Right atrium auricular region (tissue), 2 donors: Measurements from ENCODE around the gene IRF7. TPM values are rescaled to one million over a fixed set of nuclear protein-coding genes. Genes with fewer than 3 reads are reported as not detected.

Source experiments
- DNase-seq: peaks from one replicate; pipeline ENCODE4 v3.0.0-alpha.2; 2019; ENCODE audit warnings: low spot score
- H3K27ac ChIP-seq, 2 donors: fragments of 200-600 bp; sonication (generic); 1 replicate in 1 of 2; 2 replicates in 1 of 2; pipeline ENCODE4 v1.5.1; 2016 to 2019
- H3K27me3 ChIP-seq, 2 donors: fragments of 200-600 bp; sonication (generic); one replicate each; pipeline versions ENCODE4 v1.5.1 to v1.6.0; 2017 to 2019
- H3K36me3 ChIP-seq: fragments of 200-600 bp; sonication (generic); one replicate; pipeline ENCODE4 v1.5.1; 2016
- H3K4me1 ChIP-seq, 2 donors: fragments of 200-600 bp; sonication (generic); one replicate each; pipeline versions ENCODE4 v1.5.1 to v1.6.0; 2017 to 2019
- H3K4me3 ChIP-seq, 2 donors: fragments of 200-600 bp; sonication (generic); 1 replicate in 1 of 2; 2 replicates in 1 of 2; pipeline ENCODE4 v1.5.1; 2017 to 2019; ENCODE audit warnings: mild to moderate bottlenecking in 1 of 2, moderate library complexity in 1 of 2
- H3K9me3 ChIP-seq, 2 donors: fragments of 200-600 bp; sonication (generic); one replicate each; pipeline ENCODE4 v1.5.1; 2019
- total RNA-seq, 2 donors: library from RNA; depleted of rRNA; stranded (reverse); fragments of >200 nt; gene quantifications; one replicate each; pipeline ENCODE4 v1.1.0, GENCODE V29; 2016
- TF ChIP-seq, protein P1 (sequence below), 2 donors: fragments of 200-600 bp; sonication (generic); IDR thresholded peaks; one replicate each; pipeline ENCODE4 v1.5.1; 2019; ENCODE audit warnings: antibody characterized with exemption in 2 of 2

The IRF7 gene
- total RNA-seq, 2 donors from 2014 or later: 9.6 to 14.9 TPM

DNA sequence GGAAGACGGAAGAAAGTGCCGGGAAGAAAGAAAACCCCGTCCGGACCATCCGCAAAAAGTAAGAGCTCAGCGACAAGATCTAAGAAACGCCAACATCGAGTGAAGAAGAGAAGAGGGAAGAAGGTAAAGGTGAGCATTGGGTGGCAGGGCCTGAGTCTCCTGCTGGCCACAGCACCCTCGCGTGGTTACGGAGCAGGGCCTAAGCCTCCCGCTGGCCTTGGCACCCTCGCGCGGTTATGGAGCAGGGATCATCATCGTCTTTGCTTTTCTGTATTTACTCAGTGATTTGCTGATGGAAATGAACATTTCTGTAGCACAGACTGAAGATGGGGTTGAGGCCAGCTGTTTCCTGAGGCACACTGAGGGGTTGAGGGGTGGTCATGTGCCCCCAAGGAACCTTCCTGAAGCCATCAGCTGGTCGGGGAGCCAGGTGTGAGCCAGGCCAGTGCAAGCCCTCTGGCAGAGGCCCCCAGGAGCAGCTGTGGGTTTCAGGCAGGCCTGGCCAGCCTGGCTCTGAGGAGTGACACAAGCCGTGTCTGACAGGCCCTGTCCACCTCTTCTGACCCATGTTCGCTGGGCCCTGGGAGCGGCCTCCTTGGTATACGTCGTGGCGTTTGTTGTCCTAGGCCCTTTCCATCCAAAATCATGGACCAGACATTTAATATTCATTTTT lies 14.0 kb downstream of the IRF7 start:
- Histone ChIP-seq H3K4me3 (no peak overlapping the region), H3K4me1 (peaks cover 0 to 6% of the 10 kb centered on the region in 2 donors), H3K9me3 (no peaks in the 10 kb centered on the region), H3K36me3 (peaks cover 97% of the 10 kb centered on the region), H3K27me3 (no peaks in the 10 kb centered on the region), H3K27ac (no peak overlapping the region)
- TF ChIP-seq, protein P1, sequence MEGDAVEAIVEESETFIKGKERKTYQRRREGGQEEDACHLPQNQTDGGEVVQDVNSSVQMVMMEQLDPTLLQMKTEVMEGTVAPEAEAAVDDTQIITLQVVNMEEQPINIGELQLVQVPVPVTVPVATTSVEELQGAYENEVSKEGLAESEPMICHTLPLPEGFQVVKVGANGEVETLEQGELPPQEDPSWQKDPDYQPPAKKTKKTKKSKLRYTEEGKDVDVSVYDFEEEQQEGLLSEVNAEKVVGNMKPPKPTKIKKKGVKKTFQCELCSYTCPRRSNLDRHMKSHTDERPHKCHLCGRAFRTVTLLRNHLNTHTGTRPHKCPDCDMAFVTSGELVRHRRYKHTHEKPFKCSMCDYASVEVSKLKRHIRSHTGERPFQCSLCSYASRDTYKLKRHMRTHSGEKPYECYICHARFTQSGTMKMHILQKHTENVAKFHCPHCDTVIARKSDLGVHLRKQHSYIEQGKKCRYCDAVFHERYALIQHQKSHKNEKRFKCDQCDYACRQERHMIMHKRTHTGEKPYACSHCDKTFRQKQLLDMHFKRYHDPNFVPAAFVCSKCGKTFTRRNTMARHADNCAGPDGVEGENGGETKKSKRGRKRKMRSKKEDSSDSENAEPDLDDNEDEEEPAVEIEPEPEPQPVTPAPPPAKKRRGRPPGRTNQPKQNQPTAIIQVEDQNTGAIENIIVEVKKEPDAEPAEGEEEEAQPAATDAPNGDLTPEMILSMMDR (IDR thresholded peaks at IDR 0.05): no peak
- no peak for DNase-seq

DNA sequence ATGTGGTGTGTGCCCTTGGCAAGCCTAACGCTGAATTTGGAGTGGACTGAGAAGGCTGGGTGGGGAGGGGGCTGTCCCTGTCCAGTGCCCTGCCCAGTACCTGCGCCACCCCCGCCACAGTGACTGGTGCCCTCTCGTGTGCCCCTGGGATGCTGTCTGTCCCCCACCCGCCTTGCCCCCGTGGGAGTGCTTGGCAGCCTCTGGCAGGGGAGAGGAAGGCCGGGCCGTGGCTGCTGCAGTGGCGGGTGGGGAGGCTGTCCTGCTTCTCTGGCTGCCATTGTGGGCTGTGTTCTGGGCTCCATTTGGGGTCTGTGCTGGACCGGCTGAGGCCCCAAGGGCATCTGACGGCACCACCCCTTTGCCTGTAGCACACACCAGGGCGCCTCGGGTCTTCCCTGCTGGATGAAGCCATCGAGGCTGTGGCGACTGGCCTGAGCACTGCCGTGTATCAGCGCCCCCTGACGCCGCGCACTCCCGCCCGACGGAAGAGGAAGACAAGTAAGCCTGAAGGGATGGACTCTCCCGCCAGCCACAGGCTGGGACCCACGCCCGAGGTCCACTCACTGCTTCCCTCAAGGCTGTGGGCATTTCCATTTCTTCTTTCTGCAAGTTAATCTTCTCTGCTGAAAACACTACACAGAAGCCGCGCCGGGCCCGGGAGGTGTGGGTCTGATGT lies 17.6 kb downstream of the IRF7 start:
- TF ChIP-seq, protein P1 (IDR thresholded peaks at IDR 0.05): no peak
- no peak for DNase-seq
- H3K36me3 ChIP-seq: peaks cover 95% of the 10 kb centered on the region
- H3K4me1 ChIP-seq: no peaks in the 10 kb centered on the region
- H3K27me3 ChIP-seq: no peaks in the 10 kb centered on the region
- H3K9me3 ChIP-seq: no peaks in the 10 kb centered on the region
- H3K27ac ChIP-seq: no peak overlapping the region
- H3K4me3 ChIP-seq: no peak overlapping the region

DNA sequence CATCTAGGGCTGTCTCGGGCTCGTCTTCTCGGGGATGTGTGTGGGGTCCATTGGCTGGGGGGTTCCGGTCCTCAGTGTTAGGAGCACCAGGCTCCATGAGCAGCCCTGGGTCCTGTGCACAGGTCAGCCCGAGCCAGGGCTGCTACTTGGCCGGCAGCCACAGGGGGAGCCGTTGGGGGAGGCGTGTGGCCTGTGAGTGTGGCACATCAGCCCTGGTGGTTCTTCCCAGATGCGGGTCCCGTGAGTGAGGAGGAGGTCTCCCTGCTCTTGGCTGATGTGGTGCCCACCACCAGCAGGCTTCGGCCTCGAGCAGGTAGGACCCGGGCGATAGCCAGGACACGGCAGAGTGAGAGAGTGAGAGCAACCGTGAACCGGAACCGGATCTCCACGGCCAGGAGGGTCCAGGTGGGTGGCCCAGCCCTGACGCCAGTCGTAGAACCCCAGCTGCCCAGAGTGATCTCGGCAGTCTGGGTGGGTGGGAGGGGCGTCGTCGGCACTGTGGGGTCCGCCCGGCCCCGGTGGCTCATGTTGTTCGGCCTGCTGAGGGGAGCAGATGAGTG lies 18.5 kb downstream of the IRF7 start:
- Histone ChIP-seq H3K9me3 (no peaks in the 10 kb centered on the region), H3K27me3 (no peaks in the 10 kb centered on the region), H3K36me3 (peaks cover 95% of the 10 kb centered on the region), H3K4me3 (no peak overlapping the region), H3K4me1 (no peaks in the 10 kb centered on the region), H3K27ac (no peak overlapping the region)
- TF ChIP-seq, protein P1 (IDR thresholded peaks at IDR 0.05): no peak
- DNase-seq: no peak

DNA sequence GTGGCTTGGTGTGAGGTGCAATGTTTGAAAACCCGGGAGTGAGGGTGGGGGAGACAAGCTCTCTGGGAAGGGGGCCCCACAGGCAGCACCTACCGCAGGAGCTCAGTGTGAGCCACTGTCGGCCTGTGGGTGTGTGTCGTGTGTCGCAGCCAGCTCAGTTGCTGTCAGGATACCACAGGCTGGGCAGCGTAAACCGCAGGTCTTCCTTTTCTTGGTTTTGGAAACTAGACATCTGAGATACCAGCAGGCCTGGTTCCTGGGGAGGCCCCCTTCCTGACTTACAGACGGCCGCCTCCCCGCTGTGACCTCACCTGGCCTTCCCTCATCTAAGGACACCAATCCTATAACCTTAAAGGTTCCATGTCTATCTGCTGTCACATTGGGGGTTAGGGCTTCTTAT lies 19.4 kb downstream of the IRF7 start:
- Histone ChIP-seq H3K9me3 (no peaks in the 10 kb centered on the region), H3K27me3 (no peaks in the 10 kb centered on the region), H3K4me3 (no peak overlapping the region), H3K27ac (no peak overlapping the region), H3K36me3 (peaks cover 92% of the 10 kb centered on the region), H3K4me1 (no peaks in the 10 kb centered on the region)
- DNase-seq: no peak
- TF ChIP-seq, protein P1 (IDR thresholded peaks at IDR 0.05): no peak

DNA sequence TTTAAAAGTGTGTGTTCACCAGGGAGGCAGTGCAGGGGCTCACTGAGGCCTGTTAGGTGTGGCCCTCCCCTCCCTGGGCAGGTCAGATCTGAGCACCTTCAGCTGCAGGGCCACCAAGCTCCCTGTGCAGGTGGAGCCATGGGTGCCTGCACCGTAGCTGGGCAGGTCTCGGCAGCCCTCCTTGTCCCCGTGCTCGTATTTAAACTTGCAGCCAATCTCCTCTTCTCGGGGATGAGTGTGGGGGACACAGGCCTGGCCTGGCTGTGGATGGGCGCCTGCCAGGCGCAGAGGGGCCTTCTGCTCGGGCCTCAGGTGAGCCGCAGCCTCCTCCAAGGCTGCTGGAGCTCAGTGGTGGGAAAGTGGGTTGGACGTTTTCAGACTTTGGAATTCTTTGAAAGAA lies 20.4 kb downstream of the IRF7 start:
- TF ChIP-seq, protein P1 (IDR thresholded peaks at IDR 0.05): no peak
- no peak for DNase-seq
- Histone ChIP-seq H3K27ac (no peak overlapping the region), H3K4me1 (no peaks in the 10 kb centered on the region), H3K36me3 (peaks cover 87% of the 10 kb centered on the region), H3K4me3 (no peak overlapping the region), H3K27me3 (no peaks in the 10 kb centered on the region), H3K9me3 (no peaks in the 10 kb centered on the region)
